Lung (tissue), 12 donors: ENCODE data around the gene CEP43. TPM values are rescaled to one million over a fixed set of nuclear protein-coding genes. Genes with fewer than 3 reads are reported as not detected.

Source experiments
- ATAC-seq: fragments of 200-7000 bp; cut with Tn5 transposase; one replicate; pipeline ENCODE4 v1.9.1; 2020; ENCODE audit warnings: moderate number of reproducible peaks; ENCODE audit not compliant: insufficient read depth, low FRiP score
- DNase-seq, 3 donors: peaks; one replicate each; pipeline ENCODE4 v3.0.0-alpha.2; 2013 to 2017
- H3K27ac ChIP-seq, 2 donors: one replicate each; pipeline ENCODE4 v1.5.1; 2013; ENCODE audit warnings: mild to moderate bottlenecking in 2 of 2, moderate library complexity in 2 of 2, control low read depth in 1 of 2, inconsistent platforms in 1 of 2, low read depth in 1 of 2, low read length in 1 of 2
- H3K27me3 ChIP-seq, 3 donors: one replicate each; pipeline ENCODE4 v1.5.1; 2013; ENCODE audit warnings: low read length in 2 of 3; ENCODE audit not compliant: control insufficient read depth in 3 of 3, insufficient read depth in 3 of 3
- H3K36me3 ChIP-seq, 4 donors: one replicate each; pipeline ENCODE4 v1.5.1; 2013; ENCODE audit warnings: low read length in 4 of 4, mild to moderate bottlenecking in 1 of 4, moderate library complexity in 1 of 4; ENCODE audit not compliant: control insufficient read depth in 4 of 4, insufficient read depth in 4 of 4
- H3K4me1 ChIP-seq, 5 donors: one replicate each; pipeline ENCODE4 v1.5.1; 2013; ENCODE audit warnings: low read length in 5 of 5, mild to moderate bottlenecking in 2 of 5, moderate library complexity in 1 of 5; ENCODE audit not compliant: control insufficient read depth in 5 of 5, insufficient read depth in 5 of 5
- H3K4me3 ChIP-seq: one replicate; pipeline ENCODE4 v1.5.1; 2013; ENCODE audit warnings: mild to moderate bottlenecking, control low read depth, moderate library complexity
- H3K9ac ChIP-seq, 2 donors: one replicate each; pipeline ENCODE4 v1.5.1; 2013; ENCODE audit warnings: low read length in 2 of 2, control low read depth in 1 of 2; ENCODE audit not compliant: insufficient read depth in 1 of 2
- H3K9me3 ChIP-seq, 4 donors: one replicate each; pipeline ENCODE4 v1.5.1; 2013; ENCODE audit warnings: low read length in 3 of 4, mild to moderate bottlenecking in 1 of 4, moderate library complexity in 1 of 4; ENCODE audit not compliant: control insufficient read depth in 4 of 4, insufficient read depth in 3 of 4
- CTCF ChIP-seq: IDR thresholded peaks from 2 replicates; pipeline ENCODE4 v1.5.1; 2012; ENCODE audit warnings: mild to moderate bottlenecking; ENCODE audit errors: control extremely low read depth, extremely low read depth
- WGBS, 2 donors: extraction: QIAGEN DNeasy Blood & Tissue Kit; methylation state at CpG; one replicate each; pipeline ENCODE4 v1.1.7; 2013; 5-methylcytosine and 5-hydroxymethylcytosine counted together
- polyA plus RNA-seq, 2 donors: library from polyadenylated mRNA; stranded (reverse); fragments of 200-250 nt; gene quantifications; one replicate each; pipeline ENCODE4 v1.2.1, GENCODE V29; 2013
- total RNA-seq, 2 donors: library from RNA; depleted of rRNA in 1 of 2; stranded (reverse); fragments of >200 nt in 1 of 2; gene quantifications; one replicate each; pipeline ENCODE4 v1.2.1, GENCODE V29; 2014 to 2021
- donor health status: control.
- donor health status: control.
- donor health status: Bipolar disorder and iron deficiency.
- donor health status: healthy.
- donor health status: DM: yes; HTN: yes; CAD: no.

CEP43 gene
- total and polyA plus RNA-seq, 4 donors: 6.6 to 43.2 (median 10.3) TPM

- Histone ChIP-seq H3K27me3 (no peaks in the 10 kb centered on the region), H3K9me3 (no peaks in the 10 kb centered on the region), H3K4me1 (peaks cover 3 to 10% (median 5%) of the 10 kb centered on the region in 5 donors), H3K9ac (no peak overlapping the region), H3K36me3 (peaks cover 3 to 13% (median 7%) of the 10 kb centered on the region in 4 donors), H3K4me3 (no peak overlapping the region), H3K27ac (no peak overlapping the region)
- WGBS, 2 donors: 83 to 86% methylated on average over 12 of the region's 12 CpGs
- DNase-seq (peak in 2 of 3 donors; percentile 6 to 17), ATAC-seq (no peak)
- no peak for TF ChIP-seq CTCF
Observed at GRCh38 chr6:167005350-167006159, 6.4 kb downstream of the CEP43 start.

GRCh38 chr6:167007985-167008384 lies 8.8 kb downstream of the CEP43 start:
- no peak for ATAC-seq
- H3K27me3 ChIP-seq: no peaks in the 10 kb centered on the region
- 91 to 94% methylated on average over 4 of the region's 4 CpGs for WGBS, 2 donors
- no peak for TF ChIP-seq CTCF
- H3K27ac ChIP-seq: no peak overlapping the region
- H3K9me3 ChIP-seq: no peaks in the 10 kb centered on the region
- H3K36me3 ChIP-seq: peaks cover 7 to 23% (median 11%) of the 10 kb centered on the region in 4 donors
- H3K4me1 ChIP-seq: peaks cover 0 to 2% (median 0%) of the 10 kb centered on the region in 5 donors
- DNase-seq: no peak
- no peak overlapping the region for H3K4me3 ChIP-seq
- H3K9ac ChIP-seq: no peak overlapping the region

GRCh38 chr6:167013067-167013466 lies 13.9 kb downstream of the CEP43 start:
- peak in 1 of 3 donors; percentile 6 for DNase-seq
- Histone ChIP-seq H3K27ac (no peak overlapping the region), H3K27me3 (no peaks in the 10 kb centered on the region), H3K9me3 (no peaks in the 10 kb centered on the region), H3K36me3 (peaks cover 12 to 16% (median 13%) of the 10 kb centered on the region in 4 donors), H3K4me1 (no peaks in the 10 kb centered on the region), H3K4me3 (no peak overlapping the region), H3K9ac (no peak overlapping the region)
- TF ChIP-seq CTCF: no peak
- WGBS, 2 donors: 85 to 91% methylated on average over 1 of the region's 1 CpG
- no peak for ATAC-seq
